Activated CD8-positive, alpha-beta memory T cell treated with anti-CD3 and anti-CD28 coated beads, Interleukin-2, amount 50 U/mL, for 24 hours (primary cell): Measurements from ENCODE around the gene FAM219B.

Experiments used
- DNase-seq: peaks from one replicate; pipeline ENCODE4 v3.0.0-alpha.2; 2020; ENCODE audit errors: extremely low read depth

The FAM219B gene

GRCh38 chr15:74873036-74873755, 33.5 kb downstream of the FAM219B start, which contains the start of gene SCAMP2:
TSS of gene SCAMP2 (minus strand) at chr15:74873365. CDS start at chr15:74873255, 110 bp downstream.
- peak; percentile 78 for DNase-seq

GRCh38 chr15:74872702-74873035, 34.0 kb downstream of the FAM219B start:
- DNase-seq: no peak

GRCh38 chr15:74870436-74871215, 36.0 kb downstream of the FAM219B start:
- no peak for DNase-seq

GRCh38 chr15:74869726-74870407, 36.8 kb downstream of the FAM219B start:
- no peak for DNase-seq

- no peak for DNase-seq
These were observed 37.3 kb downstream of the FAM219B start for GRCh38 chr15:74869372-74869725.

- no peak for DNase-seq
These were observed 38.6 kb downstream of the FAM219B start for GRCh38 chr15:74868059-74868458.

GRCh38 chr15:74867466-74868038, 39.1 kb downstream of the FAM219B start:
- DNase-seq: no peak

- DNase-seq: no peak
These were observed 40.6 kb downstream of the FAM219B start for GRCh38 chr15:74866090-74866489.

GRCh38 chr15:74865316-74865715, 41.3 kb downstream of the FAM219B start:
- no peak for DNase-seq

GRCh38 chr15:74864296-74864695, 42.4 kb downstream of the FAM219B start:
- DNase-seq: no peak

- no peak for DNase-seq
These were observed 43.2 kb downstream of the FAM219B start for GRCh38 chr15:74863239-74864056.

GRCh38 chr15:74858369-74858740, 48.3 kb downstream of the FAM219B start:
- no peak for DNase-seq

- DNase-seq: no peak
These were observed 48.8 kb downstream of the FAM219B start for GRCh38 chr15:74857671-74858368.

GRCh38 chr15:74857082-74857655, 49.5 kb downstream of the FAM219B start:
- no peak for DNase-seq

- DNase-seq: no peak
These were observed 50.1 kb downstream of the FAM219B start for GRCh38 chr15:74856537-74856936.

GRCh38 chr15:74855857-74856256, 50.8 kb downstream of the FAM219B start:
- DNase-seq: no peak

- no peak for DNase-seq
These were observed 52.1 kb downstream of the FAM219B start for GRCh38 chr15:74854453-74855022.

GRCh38 chr15:74851960-74852359, 54.7 kb downstream of the FAM219B start:
- DNase-seq: no peak

- no peak for DNase-seq
These were observed 56.3 kb downstream of the FAM219B start for GRCh38 chr15:74850393-74850792.
